Loucy (cell line): ENCODE results near the gene SGK1.

Experiments
- H2AFZ ChIP-seq: fragments of 200-600 bp; sonication (generic); 2 replicates; pipeline ENCODE4 v1.6.0; 2016; ENCODE audit warnings: antibody characterized with exemption, mild to moderate bottlenecking, low read length, moderate library complexity
- H3F3A ChIP-seq: fragments of 200-600 bp; 2 replicates; pipeline ENCODE4 v1.6.0; 2016; ENCODE audit warnings: antibody characterized with exemption, low read depth, mild to moderate bottlenecking
- H3K27me3 ChIP-seq: fragments of 200-600 bp; sonication (generic); 2 replicates; pipeline ENCODE4 v1.6.1; 2014; ENCODE audit warnings: low read length, mild to moderate bottlenecking; ENCODE audit not compliant: insufficient read depth, poor library complexity, severe bottlenecking
- H3K36me3 ChIP-seq: fragments of 200-600 bp; sonication (generic); 2 replicates; pipeline ENCODE4 v1.6.1; 2016; ENCODE audit warnings: low read length; ENCODE audit not compliant: insufficient read depth
- H3K4me1 ChIP-seq: fragments of 200-600 bp; sonication (generic); 2 replicates; pipeline ENCODE4 v1.5.1; 2014; ENCODE audit warnings: low read length, mild to moderate bottlenecking; ENCODE audit not compliant: insufficient read depth, poor library complexity, severe bottlenecking
- H3K4me2 ChIP-seq: fragments of 200-600 bp; sonication (generic); 2 replicates; pipeline ENCODE4 v1.6.0; 2014; ENCODE audit warnings: antibody characterized with exemption, low read length, low read depth, mild to moderate bottlenecking; ENCODE audit not compliant: poor library complexity, severe bottlenecking
- H3K4me3 ChIP-seq: fragments of 200-600 bp; sonication (generic); 2 replicates; pipeline ENCODE4 v1.5.1; 2014; ENCODE audit warnings: low read length, mild to moderate bottlenecking, mixed read lengths; ENCODE audit not compliant: poor library complexity, severe bottlenecking
- H3K79me2 ChIP-seq: fragments of 200-600 bp; sonication (generic); 2 replicates; pipeline ENCODE4 v1.6.1; 2014; ENCODE audit warnings: low read length; ENCODE audit not compliant: insufficient read depth
- H3K9ac ChIP-seq: fragments of 200-600 bp; sonication (generic); 2 replicates; pipeline ENCODE4 v1.6.0; 2014; ENCODE audit warnings: mild to moderate bottlenecking, low read depth, low read length, moderate library complexity; ENCODE audit not compliant: poor library complexity, severe bottlenecking
- H3K9me2 ChIP-seq: fragments of 200-600 bp; sonication (generic); replicated peaks from 2 replicates; pipeline ENCODE4 v1.6.1; 2016; ENCODE audit warnings: low read depth, low read length, mixed read lengths
- H3K9me3 ChIP-seq: fragments of 200-600 bp; sonication (generic); 2 replicates; pipeline ENCODE4 v1.6.1; 2014; ENCODE audit warnings: mild to moderate bottlenecking, antibody characterized with exemption, low read length, low read depth; ENCODE audit not compliant: insufficient read depth
- H4K20me1 ChIP-seq: fragments of 200-600 bp; sonication (generic); 2 replicates; pipeline ENCODE4 v1.6.0; 2014; ENCODE audit warnings: antibody characterized with exemption, low read length, mild to moderate bottlenecking; ENCODE audit not compliant: insufficient read depth, poor library complexity, severe bottlenecking
- EZH2phosphoT487 ChIP-seq: fragments of 200-600 bp; IDR thresholded peaks from 2 replicates; pipeline ENCODE4 v1.6.1; 2018; ENCODE audit warnings: antibody characterized with exemption, mild to moderate bottlenecking, moderate library complexity, borderline replicate concordance
- TF ChIP-seq, protein P1 (sequence below): fragments of 200-600 bp; sonication (generic); conservative IDR thresholded peaks from 2 replicates; pipeline ENCODE4 v1.5.1; 2014; ENCODE audit warnings: mild to moderate bottlenecking, antibody characterized with exemption, low read length

SGK1 gene

DNA sequence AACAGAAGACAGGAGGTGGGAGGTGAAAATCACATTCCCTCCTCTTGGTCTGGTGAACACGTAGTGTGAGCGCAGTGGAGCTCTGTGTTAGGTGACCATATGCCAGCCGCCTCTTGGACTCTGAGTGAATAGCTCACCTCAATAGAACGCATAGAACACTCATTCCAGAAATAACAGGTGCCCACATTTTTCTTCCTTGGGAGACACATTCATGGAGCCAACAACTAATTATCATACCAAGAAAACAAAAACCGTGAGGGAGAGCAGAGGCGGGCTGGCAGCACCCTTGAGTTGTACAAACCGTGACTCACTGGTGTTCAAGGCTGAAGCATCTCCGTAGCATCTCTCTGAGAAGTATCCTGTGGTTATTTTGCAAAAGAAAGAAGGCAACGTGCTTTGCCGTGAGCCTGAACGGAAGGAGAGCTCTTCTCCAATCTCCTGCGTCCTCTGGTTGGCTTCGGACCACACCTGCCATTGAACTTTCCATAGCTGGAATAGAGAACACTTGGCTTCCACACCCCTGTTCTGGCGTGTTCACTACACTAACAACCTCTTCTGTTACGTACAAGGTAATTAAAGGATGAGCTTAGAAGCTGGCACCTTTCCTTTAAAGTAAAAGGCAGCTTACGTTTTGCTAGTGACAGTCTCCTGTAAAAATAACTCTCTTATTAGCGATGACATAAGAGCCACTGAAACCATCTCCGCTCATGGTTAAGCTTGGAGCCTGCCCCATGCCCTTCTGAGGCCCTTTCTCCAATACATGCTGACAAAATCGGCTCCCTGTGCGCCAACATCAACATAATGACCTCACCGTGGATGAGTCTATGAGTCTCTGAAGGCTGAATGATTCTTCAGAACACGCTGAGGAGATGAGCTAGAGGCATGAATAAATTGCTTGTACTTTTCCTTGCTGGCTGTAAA lies 30.2 kb upstream of the SGK1 start:
- TF ChIP-seq, protein P1, sequence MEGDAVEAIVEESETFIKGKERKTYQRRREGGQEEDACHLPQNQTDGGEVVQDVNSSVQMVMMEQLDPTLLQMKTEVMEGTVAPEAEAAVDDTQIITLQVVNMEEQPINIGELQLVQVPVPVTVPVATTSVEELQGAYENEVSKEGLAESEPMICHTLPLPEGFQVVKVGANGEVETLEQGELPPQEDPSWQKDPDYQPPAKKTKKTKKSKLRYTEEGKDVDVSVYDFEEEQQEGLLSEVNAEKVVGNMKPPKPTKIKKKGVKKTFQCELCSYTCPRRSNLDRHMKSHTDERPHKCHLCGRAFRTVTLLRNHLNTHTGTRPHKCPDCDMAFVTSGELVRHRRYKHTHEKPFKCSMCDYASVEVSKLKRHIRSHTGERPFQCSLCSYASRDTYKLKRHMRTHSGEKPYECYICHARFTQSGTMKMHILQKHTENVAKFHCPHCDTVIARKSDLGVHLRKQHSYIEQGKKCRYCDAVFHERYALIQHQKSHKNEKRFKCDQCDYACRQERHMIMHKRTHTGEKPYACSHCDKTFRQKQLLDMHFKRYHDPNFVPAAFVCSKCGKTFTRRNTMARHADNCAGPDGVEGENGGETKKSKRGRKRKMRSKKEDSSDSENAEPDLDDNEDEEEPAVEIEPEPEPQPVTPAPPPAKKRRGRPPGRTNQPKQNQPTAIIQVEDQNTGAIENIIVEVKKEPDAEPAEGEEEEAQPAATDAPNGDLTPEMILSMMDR = no peak
- no peak for TF ChIP-seq EZH2phosphoT487
- Histone ChIP-seq H2AFZ (no peak overlapping the region), H3F3A (no peaks in the 10 kb centered on the region), H3K9ac (no peak overlapping the region), H3K4me1 (peaks cover 16% of the 10 kb centered on the region), H3K4me3 (no peak overlapping the region), H3K4me2 (no peak overlapping the region), H3K9me3 (no peaks in the 10 kb centered on the region), H3K79me2 (no peaks in the 10 kb centered on the region), H4K20me1 (no peaks in the 10 kb centered on the region), H3K36me3 (no peaks in the 10 kb centered on the region), H3K9me2 (no peaks in the 10 kb centered on the region), H3K27me3 (no peaks in the 10 kb centered on the region)

DNA sequence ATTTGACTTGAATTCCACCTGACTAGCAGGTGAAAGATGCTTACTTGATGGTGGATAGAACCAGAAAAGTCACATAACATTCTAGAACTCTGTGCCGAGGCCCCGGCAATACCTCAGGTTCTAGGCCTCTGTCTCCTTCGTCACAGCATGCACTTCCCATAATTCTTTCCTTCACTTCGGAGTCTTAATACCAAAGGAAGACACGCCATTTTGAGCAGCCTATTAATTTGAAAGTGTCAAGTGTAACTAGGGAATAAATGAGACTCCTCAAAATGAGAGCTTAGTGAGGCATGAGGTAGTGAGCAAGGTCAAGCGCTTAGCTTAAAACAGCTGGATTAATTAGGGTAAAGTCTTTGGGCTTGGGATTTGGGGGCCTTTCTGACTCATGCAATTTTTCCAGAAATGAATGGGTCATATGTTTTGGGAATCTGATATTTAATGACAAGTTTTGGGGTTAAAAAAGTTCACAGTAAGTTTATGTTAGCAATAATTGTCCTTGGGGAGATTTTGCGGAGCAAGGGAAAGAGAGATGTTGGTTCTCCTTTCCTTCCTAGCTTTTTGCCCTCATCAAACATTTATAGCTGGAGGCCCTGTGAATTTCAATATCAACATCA lies 29.1 kb upstream of the SGK1 start:
- peaks cover 6% of the 10 kb centered on the region for H3K4me1 ChIP-seq
- H3K9ac ChIP-seq = no peak overlapping the region
- no peak overlapping the region for H3K4me2 ChIP-seq
- no peaks in the 10 kb centered on the region for H3K9me2 ChIP-seq
- no peaks in the 10 kb centered on the region for H3K27me3 ChIP-seq
- TF ChIP-seq, protein P1 = no peak
- no peak for TF ChIP-seq EZH2phosphoT487
- no peaks in the 10 kb centered on the region for H3K79me2 ChIP-seq
- H3K36me3 ChIP-seq = no peaks in the 10 kb centered on the region
- no peaks in the 10 kb centered on the region for H4K20me1 ChIP-seq
- H3F3A ChIP-seq = no peaks in the 10 kb centered on the region
- H3K4me3 ChIP-seq = no peak overlapping the region
- H3K9me3 ChIP-seq = no peaks in the 10 kb centered on the region
- no peak overlapping the region for H2AFZ ChIP-seq

DNA sequence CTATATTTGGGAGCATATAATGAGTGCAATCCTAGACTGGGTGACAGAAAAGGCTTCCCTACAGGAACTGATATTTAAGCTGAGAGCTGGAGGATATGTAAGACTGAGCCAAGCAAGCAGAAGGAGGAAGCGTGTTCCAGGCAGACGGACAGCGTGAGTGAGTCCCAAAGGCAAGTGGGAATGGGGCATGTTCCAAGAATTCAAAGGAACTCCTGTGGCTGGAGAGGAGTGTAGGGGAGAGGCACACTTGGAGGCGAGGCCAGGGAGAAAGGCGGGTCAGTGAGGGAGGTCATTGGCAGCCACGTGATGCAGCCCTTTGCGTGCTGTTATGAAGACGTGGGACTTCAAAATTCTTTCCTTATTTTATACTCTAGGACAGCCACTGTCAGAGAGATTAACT lies 27.9 kb upstream of the SGK1 start:
- Histone ChIP-seq H3F3A (no peaks in the 10 kb centered on the region), H3K9me2 (no peaks in the 10 kb centered on the region), H3K27me3 (no peaks in the 10 kb centered on the region), H3K79me2 (no peaks in the 10 kb centered on the region), H4K20me1 (no peaks in the 10 kb centered on the region), H3K9ac (no peak overlapping the region), H3K9me3 (no peaks in the 10 kb centered on the region), H3K4me2 (no peak overlapping the region), H3K36me3 (no peaks in the 10 kb centered on the region), H2AFZ (no peak overlapping the region), H3K4me1 (peaks cover 3% of the 10 kb centered on the region), H3K4me3 (no peak overlapping the region)
- no peak for TF ChIP-seq EZH2phosphoT487
- TF ChIP-seq, protein P1 = no peak
